Skin epidermis (tissue), 12 donors: ENCODE measurements around the gene HECTD1.
A peak's percentile ranks its signal among the peaks of the same experiment; 100 is the strongest.
"Not testable (repeated sequence)": the region's sequence is repeated elsewhere in the genome, so short reads cannot be mapped to it uniquely, and the experiment has no call there.

Experiments
- H3K27ac ChIP-seq, 21 experiments: fragments of 200-600 bp; sonication (generic) in 11 of 21; one replicate each; pipeline ENCODE4 v1.5.0; 2020; ENCODE audit warnings: mild to moderate bottlenecking in 3 of 21, inconsistent platforms in 2 of 21, moderate library complexity in 2 of 21
- H3K4me3 ChIP-seq, 7 experiments: fragments of 200-600 bp; sonication (generic) in 2 of 7; one replicate each; pipeline ENCODE4 v1.5.0; 2020; ENCODE audit warnings: inconsistent platforms in 2 of 7, mild to moderate bottlenecking in 2 of 7, moderate library complexity in 1 of 7

HECTD1 gene

DNA sequence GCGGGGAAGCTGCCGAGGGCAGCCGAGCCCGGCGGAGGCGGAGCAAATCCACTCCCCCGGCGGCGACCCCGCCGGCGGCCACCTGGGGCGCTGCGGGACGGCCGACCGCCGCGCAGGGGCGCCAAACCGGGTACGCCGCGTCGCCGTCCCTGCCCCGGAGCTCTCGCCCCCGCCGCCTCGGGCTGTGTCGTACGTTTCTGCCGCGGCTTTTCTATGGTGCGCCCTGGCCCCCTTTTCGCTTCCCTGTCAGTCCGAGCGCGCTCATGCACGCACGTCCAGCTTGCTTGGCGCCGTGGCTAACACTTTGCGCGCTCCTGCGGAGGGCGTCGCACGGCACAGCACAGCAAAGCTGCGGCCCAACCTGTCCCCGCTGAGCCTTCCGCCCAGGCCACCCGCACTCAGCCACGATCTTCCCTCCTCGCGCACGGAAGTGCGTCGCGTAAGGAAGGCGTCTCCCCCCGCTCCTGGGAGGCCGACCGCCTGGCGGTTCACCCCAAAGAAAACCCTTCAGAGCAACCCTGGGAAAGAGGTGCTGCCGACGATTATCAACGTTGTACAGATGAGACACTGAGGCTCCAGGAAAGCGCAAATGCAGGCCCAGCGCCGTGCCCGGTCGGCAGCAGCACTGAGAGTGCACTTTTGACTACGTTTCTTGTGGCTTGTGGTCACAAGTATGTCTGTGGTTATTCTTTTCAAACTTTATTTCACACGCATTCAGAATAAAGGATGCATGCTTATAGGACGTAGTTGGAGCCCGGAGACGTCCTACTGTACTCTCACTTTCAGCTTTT, at the start of gene HECTD1:
Gene HECTD1 (minus strand): TSS at position 39 of the 791 bp plus-strand sequence. CDS start 1,857 bp downstream, outside the sequence.
- H3K27ac ChIP-seq, result peak within 1 kb of the TSS; percentile 84 to 100 (median 99)
- H3K4me3 ChIP-seq, result peak within 1 kb of the TSS; percentile 71 to 97 (median 79)

DNA sequence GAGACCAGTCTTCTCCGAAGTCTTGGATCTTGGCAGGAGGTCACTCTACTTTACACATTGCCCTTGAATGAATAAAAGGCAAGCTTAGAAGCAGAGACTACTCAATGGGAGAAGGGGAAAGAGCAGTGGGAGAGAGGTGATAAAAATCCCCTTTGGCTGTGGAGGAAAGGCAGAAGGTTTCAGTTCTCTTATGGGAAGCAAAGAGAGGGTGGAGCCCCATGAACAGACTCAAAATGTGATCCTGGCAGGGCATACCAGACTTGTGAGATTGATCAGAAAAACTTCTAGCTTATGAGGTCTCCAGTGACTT, 49.6 kb upstream of the HECTD1 start:
- H3K27ac ChIP-seq, result no peak overlapping the region
- no peak overlapping the region for H3K4me3 ChIP-seq

DNA sequence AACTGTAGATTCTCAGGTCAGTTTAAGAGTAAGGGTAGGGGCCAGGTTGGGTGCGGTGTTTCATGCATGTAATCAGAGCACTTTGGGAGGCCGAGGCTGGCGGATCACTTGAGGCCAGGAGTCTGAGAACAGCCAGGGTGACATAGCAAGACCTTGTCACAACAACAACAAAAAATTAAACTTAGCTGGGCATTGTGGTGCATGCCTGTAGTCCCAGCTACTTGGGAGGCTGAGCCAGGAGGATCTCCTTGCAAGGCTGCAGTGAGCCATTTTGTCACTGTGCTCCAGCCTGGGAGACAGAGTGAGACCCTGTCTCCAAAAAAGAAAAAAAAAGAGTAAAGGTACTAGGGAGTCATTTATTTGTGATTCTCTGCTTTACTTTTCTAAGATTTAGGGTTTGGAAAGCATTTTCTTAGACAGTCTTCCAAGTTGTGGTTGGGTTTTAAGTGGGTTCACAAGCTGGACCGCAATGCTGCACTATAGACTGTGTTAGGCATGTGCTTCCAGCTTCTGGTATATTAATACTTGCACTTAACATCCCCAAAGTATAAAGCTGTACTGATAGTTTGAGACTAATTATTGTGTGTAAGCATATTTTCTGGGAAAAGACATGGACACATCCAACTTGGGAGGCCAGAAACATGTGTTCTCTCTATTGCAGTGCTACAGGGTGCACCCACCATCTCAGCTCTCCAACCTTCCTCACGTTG, 49.1 kb upstream of the HECTD1 start:
- Histone ChIP-seq H3K27ac (no peak overlapping the region), H3K4me3 (no peak overlapping the region)

DNA sequence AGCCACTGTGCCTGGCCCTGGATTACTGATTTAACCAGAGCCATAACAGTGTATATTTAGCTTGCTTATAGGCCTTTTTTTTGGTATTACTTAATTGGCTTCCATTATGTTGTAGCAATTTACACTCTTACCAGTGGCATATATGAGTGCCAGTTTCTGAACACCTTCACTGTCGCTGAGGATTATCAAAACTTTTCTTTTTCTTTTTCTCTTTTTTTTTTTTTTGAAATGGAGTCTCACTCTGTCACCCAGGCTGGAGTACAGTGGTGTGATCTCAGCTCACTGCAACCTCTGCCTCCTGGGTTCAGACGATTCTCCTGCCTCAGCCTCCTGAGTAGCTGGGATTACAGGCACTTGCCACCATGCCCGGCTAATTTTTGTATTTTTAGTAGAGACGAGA, 48.3 kb upstream of the HECTD1 start:
- not testable (repeated sequence) for H3K27ac ChIP-seq, H3K4me3 ChIP-seq

DNA sequence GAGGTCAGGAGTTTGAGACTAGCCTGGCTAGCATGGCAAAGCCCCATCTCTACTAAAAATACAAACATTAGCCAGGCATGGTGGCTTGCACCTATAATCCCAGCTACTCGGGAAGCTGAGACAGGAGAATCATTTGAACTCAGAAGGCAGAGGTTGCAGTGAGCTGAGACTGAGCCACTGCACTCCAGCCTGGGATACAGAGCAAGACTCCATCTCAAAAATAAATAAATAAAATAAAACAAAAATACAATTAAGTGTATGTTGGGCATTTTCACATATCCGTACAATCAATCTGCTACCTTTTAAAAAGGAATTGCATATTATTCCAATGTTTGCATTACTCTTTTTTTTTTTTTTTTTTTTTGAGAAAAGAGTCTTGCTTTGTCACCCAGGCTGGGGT, 47.7 kb upstream of the HECTD1 start:
- no peak overlapping the region for H3K27ac ChIP-seq
- H3K4me3 ChIP-seq, result no peak overlapping the region

DNA sequence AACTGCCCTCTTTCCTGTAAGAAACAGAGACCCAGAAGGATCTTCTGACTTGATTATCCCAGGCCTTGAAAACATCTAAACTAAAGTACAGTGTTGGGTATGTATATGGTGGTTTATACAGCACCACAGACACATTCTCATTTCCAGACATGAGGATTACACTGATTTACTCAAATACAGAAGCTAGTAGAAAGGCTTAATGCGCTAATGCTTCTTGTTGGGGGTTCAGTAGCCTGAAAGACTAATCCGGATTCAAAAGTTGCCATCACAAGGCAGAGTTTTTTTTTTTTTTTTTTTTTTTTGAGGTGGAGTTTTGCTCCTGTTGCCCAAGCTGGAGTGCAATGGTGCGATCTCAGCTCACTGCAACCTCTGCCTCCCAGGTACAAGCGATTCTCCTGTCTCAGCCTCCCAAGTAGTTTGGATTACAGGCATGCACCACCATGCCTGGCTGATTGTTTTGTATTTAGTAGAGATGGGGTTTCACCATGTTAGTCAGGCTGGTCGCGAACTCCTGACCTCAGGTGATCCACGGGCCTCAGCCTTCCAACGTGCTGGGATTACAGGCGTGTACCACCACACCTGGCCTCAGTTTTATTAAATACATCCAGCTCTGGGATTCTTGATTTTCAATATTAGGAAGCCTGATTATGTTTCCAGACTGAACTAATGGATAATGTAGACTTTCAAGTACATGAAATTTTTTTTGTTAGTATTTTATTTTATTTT, 46.3 kb upstream of the HECTD1 start:
- H3K4me3 ChIP-seq, result no peak overlapping the region
- no peak overlapping the region for H3K27ac ChIP-seq

DNA sequence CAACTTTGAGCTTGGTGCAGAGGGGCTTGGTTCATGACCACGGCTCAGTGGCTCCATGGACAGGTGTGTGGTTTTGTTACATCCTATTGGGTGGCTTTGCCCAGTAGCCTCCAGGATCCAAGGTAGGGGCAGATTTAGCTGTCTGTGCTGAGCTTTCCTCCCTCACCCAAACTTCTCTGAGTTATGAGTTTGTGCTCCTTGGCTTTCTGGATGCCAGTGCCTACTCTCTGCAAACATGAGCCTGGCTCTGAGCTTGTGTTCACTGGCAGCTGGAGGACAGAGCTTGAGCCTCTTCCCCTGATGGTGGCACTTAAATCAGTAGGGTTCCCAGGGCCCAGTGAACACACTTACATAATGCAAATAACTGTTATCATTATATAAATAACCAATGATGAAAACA, 45.3 kb upstream of the HECTD1 start:
- H3K4me3 ChIP-seq, result no peak overlapping the region
- no peak overlapping the region for H3K27ac ChIP-seq

DNA sequence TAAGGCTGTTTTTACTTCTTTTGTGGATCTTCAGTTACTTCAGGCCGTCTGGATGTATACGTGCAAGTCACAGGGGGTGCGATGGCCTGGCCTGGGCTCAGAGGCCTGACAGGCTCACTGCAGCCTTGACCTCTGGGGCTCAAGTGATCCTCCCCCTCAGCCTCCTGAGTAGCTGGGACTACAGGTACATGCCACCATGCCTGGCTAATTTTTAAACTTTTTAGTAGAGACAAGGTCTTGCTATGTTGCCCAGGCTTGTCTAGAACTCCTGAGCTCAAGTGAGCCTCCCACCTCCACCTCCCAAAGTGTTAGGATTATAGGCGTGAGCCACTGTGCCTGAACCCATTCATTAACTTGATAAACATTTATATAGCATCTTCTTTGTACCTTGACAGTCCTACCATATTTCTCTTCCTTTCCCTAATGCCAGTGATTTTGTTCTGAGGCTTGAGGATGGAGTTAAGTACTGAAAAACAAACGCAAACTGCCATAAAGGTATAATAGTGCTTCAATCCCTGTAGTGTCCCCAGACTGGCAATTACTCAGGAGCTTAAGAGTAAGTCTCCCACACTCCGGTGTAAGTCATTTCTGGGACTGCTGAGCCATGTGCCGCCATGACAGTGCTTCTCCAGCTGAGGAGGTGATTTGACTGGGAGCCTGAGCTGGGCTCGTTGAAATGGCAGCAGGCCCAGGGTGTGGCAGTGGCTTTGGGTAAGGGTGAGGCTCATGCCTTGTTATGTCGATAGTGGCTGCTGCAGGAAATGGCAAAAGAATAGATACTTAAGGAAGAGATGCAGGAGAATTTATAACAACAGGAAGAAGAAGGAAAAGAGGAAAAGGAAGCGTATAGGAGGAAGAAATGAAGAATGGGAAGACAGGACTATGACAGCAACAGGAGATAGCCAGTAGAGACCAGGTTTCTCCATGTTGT, 43.7 kb upstream of the HECTD1 start:
- H3K4me3 ChIP-seq, result no peak overlapping the region
- H3K27ac ChIP-seq, result peak overlapping the region in 1 of 21 experiments; percentile 26

DNA sequence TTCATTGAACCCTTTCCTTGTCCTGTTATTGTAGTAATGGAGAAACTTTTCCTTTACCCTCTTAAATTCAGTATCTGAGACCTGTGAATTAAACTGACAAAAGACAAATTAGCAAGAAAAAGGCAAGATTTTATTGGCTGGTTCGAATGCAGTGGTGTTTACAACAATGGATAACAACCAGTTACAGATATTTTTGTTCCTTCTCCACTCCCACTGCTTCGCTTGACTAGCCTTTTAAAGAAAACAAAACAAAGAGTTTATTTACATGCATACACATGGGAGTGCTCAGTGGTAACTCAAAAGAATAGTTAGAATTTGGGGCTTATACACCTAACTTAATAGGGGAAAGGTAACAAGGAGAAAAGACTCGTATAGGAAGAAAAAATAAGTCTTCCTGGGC, 37.0 kb upstream of the HECTD1 start:
- Histone ChIP-seq H3K27ac (peak overlapping the region in 19 of 21 experiments; percentile 58 to 80 (median 73)), H3K4me3 (no peak overlapping the region)

DNA sequence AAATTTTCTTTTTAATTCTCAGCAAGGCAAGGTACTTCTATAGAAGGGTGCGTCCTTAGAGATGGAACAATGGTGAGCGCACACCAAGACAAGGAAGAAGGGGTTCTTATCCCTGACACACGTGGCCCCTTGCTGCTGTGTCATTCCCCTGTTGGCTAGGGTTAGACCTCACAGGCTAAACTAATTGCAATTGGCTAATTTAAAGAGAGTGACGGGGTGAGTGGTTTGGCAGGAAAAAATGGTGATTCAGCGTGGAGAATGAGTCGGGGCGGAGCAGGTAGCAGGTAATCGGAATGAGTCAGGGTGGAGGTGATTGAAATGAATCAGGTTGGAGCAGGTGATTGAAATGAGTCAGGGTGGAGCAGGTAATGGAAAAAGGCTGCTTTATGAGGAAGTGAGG, 36.3 kb upstream of the HECTD1 start:
- Histone ChIP-seq H3K27ac (peak overlapping the region in 18 of 21 experiments; percentile 21 to 80 (median 72)), H3K4me3 (no peak overlapping the region)

DNA sequence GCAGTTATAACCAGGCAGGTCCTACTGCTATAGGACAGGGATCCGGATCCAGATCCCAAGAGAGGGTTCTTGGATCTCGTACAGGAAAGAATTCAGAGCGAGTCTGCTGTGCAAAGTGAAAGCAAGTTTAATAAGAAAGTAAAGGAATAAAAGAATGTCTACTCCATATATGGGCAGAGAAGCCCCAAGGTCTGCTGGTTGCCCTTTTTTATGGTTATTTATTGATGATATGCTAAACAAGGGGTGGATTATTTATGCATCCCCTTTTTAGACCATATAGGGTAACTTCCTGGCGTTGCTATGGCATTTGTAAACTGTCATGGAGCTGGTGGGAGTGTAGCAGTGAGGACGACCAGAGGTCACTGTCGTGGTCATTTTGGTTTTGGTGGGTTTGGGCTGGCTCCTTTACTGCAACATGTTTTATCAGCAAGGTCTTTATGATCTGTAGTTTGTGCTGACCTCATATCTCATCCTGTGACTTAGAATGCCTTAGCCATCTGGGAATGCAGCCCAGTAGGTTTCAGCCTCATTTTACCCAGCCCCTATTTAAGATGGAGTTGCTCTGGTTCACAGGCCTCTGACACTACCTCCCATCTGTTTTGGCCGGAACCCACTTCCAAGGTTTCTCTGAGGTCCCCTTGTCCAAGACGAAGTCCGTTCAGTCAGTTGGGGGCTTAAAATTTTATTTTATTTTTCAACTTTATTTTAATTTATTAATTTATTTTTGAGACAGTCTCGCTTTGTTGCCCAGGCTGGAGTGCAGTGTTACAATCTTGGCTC, 34.8 kb upstream of the HECTD1 start:
- not testable (repeated sequence) for H3K4me3 ChIP-seq
- H3K27ac ChIP-seq, result peak overlapping the region in 1 of 21 experiments; percentile 23

DNA sequence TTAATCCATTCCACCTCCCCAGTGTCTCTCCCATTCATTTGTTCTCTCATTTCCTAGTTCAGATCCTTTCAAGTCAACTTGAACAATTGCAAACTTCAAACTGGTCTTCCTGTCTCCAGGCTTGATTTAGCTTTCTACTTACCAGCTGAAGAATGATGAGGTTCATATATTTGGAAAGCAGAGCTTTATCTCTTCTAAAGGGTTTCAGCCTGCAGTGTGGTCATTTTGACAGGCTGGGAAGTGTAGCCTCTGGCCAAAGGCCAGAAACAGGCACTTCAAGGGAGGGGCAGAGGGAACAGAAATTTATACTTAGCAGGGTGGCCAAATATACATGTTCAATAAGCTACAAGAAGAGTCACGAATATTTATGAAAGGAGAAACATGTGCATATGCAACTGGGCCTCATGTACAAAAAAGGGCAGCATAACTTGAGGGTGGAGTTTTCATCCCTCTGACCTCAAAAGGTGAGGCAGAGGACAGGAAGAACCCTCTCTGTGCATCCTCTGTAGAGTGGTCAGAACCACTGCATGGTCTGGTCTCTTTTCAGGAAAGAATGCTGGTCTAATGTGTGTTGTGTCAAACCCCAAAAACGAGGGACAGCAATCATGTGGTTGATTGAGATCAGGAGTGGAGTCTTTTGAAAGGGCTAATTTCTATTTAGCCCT, 34.0 kb upstream of the HECTD1 start:
- H3K27ac ChIP-seq, result peak overlapping the region in 2 of 21 experiments; percentile 23 to 53
- no peak overlapping the region for H3K4me3 ChIP-seq

DNA sequence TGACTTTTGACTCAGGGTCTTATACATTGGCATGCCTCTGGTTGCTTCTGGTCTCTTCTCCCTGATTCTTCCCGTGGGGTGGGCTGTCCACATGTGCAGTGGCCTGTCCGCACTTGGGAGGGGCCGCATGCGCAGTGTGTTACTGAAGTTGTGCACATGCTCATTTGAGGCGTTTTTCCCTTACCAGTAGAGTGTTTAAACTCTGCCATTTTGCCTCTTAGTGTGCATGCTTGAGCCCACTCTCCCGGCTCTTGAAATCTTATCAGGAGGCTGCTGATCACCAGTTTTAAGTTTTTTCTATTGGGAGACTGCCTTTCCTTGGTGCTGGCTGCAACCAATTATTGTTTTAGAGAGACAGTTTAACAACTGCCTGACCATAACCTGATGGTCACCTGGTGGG, 32.1 kb upstream of the HECTD1 start:
- no peak overlapping the region for H3K4me3 ChIP-seq
- no peak overlapping the region for H3K27ac ChIP-seq

DNA sequence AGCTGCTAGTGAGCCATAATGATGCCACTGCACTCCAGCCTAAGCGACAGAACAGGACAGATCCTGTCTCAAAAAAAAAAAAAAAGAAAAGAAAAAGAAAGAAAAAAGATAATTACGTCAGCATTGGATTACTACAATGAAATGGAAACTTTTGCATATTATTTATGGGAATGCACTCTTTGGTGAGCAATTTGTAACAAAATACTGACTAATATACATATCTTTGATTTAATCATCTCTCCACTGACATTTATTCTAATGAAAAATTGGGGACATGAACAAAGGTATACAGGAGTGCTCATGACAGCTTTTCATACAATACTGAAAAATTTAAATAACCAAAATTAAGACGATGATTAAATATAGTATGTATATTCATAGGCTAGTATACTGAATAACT, 27.9 kb upstream of the HECTD1 start:
- no peak overlapping the region for H3K27ac ChIP-seq
- no peak overlapping the region for H3K4me3 ChIP-seq

DNA sequence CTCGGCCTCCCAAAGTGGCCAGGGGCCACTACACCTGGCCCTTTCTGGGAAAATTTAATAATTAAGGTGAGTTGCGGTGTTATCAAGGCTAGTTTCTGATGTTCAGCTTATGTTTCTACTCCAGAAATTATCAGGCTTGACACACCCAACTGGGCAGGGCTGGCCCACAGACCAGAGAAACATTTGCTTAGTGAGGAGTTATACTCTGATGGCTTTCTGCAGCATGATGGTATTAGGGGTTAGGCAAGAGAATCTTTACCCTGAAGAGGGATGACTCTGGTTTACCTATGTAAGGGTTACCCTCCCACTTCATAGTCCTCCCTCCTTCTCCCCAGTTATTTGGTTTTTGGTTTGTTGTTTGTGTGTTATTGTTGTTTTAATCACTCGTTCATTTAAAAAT, 24.5 kb upstream of the HECTD1 start:
- Histone ChIP-seq H3K27ac (no peak overlapping the region), H3K4me3 (no peak overlapping the region)

DNA sequence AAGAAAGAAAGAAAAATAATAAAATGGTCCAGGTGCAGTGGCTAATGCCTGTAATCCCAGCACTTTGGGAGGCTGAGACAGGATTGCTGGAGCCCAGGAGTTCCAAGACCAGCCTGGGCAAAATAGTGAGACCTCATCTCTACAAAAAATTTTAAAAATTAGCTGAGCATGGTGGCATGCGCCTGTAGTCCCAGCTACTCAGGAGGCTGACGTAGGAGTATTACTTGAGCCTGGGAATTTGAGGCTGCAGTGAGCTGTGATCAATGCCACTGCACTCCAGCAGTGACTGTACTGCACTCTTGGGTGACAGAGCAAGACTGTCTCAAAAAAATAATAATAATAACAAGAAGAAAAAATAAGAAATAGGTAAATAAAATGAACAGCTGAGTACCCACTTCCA, 23.7 kb upstream of the HECTD1 start:
- H3K4me3 ChIP-seq, H3K27ac ChIP-seq: not testable (repeated sequence)

DNA sequence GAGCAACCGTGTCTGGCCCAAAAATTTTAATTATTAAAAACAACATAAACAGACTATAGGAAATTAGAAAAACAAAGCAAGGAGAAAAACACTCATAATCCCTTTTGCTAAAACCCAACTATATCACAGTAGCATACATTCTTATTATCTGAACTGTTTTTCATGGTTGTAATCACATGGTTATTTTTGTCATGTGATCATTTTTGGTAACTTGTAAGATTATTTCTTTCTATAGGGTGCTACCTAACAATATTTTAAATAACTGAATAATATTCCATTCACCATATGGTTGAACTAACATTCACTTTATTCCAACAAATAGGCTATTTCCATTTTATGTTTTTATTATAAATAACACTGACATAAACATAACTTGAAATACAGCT, 23.0 kb upstream of the HECTD1 start:
- no peak overlapping the region for H3K4me3 ChIP-seq
- no peak overlapping the region for H3K27ac ChIP-seq
